Activated naive CD8-positive, alpha-beta T cell treated with anti-CD3 and anti-CD28 coated beads, Interleukin-2, amount 50 U/mL, for 16 hours (primary cell): ENCODE measurements around the gene TCF15.

ENCODE experiments used
- DNase-seq: peaks from one replicate; pipeline ENCODE4 v3.0.0-alpha.2; 2020; ENCODE audit warnings: low read depth, low spot score

The TCF15 gene

GRCh38 chr20:610130-611046 lies at the start of gene TCF15:
TCF15 (minus strand) TSS chr20:610309; CDS start chr20:610237, 72 bp downstream.
- no peak for DNase-seq

GRCh38 chr20:658731-659291 lies 48.7 kb upstream of the TCF15 start:
- DNase-seq = no peak

- DNase-seq = no peak
Measured at GRCh38 chr20:658202-658601, 48.1 kb upstream of the TCF15 start.

GRCh38 chr20:655726-656624 lies 45.9 kb upstream of the TCF15 start:
- no peak for DNase-seq

GRCh38 chr20:654417-654750 lies 44.3 kb upstream of the TCF15 start:
- DNase-seq = no peak

- no peak for DNase-seq
Measured at GRCh38 chr20:653590-654416, 43.7 kb upstream of the TCF15 start.

GRCh38 chr20:653110-653589 lies 43.0 kb upstream of the TCF15 start, which contains the start of gene SRXN1:
SRXN1 (minus strand) TSS chr20:653200; CDS start chr20:653185, 15 bp downstream.
- DNase-seq = peak; percentile 59

GRCh38 chr20:652615-653109 lies 42.6 kb upstream of the TCF15 start:
- DNase-seq = no peak

- no peak for DNase-seq
Measured at GRCh38 chr20:651713-652614, 41.9 kb upstream of the TCF15 start.

- DNase-seq = no peak
Measured at GRCh38 chr20:650954-651353, 40.8 kb upstream of the TCF15 start.

- DNase-seq = no peak
Measured at GRCh38 chr20:650281-650680, 40.2 kb upstream of the TCF15 start.

- DNase-seq = no peak
Measured at GRCh38 chr20:647479-648019, 37.4 kb upstream of the TCF15 start.

GRCh38 chr20:646868-647233 lies 36.7 kb upstream of the TCF15 start:
- no peak for DNase-seq

- DNase-seq = no peak
Measured at GRCh38 chr20:646107-646867, 36.2 kb upstream of the TCF15 start.

GRCh38 chr20:645318-646106 lies 35.4 kb upstream of the TCF15 start:
- peak; percentile 34 for DNase-seq

- DNase-seq = no peak
Measured at GRCh38 chr20:644692-645317, 34.7 kb upstream of the TCF15 start.

- no peak for DNase-seq
Measured at GRCh38 chr20:642398-643174, 32.5 kb upstream of the TCF15 start.
